GM19043 (cell line): Measurements from ENCODE around the gene SFTPA1.
"Not testable (repeated sequence)": the region's sequence is repeated elsewhere in the genome, so short reads cannot be mapped to it uniquely, and the experiment has no call there.

Experiments
- ATAC-seq: cut with Tn5 transposase; IDR thresholded peaks from one replicate; pipeline ENCODE4 v1.9.1; 2021; ENCODE audit warnings: low read depth; ENCODE audit not compliant: unreplicated experiment

SFTPA1 gene

DNA sequence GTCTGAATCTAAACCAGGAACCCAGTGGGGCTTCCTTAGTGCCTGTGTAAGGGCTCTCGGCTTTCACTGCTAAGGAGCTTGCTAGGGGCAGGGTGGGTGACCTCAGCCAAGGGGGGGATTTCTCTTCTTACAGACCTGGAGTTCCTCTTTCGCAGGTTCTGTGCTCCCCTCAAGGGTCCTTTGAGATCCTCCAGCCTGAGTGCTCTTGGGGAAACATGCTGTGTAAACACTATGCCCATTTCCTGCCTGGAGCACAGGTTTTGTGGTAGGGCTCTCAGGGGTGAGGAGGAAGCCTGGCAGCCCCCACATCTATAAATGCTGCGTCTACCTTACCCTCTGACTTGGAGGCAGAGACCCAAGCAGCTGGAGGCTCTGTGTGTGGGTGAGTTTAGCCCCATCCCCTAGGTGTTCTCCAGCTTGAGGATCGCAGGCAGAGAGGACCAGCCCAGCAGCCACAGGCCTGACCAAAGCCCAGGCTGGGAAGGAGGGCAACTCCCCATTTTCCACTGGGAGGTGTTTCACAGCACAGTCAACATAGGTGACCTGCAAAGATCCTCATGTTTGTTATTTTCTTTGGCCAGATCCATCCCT, at the start of gene SFTPA1:
Gene SFTPA1, plus strand, starts transcription at position 339 of the 591 bp plus-strand sequence. CDS start 887 bp downstream, outside the sequence.
- ATAC-seq: no peak

DNA sequence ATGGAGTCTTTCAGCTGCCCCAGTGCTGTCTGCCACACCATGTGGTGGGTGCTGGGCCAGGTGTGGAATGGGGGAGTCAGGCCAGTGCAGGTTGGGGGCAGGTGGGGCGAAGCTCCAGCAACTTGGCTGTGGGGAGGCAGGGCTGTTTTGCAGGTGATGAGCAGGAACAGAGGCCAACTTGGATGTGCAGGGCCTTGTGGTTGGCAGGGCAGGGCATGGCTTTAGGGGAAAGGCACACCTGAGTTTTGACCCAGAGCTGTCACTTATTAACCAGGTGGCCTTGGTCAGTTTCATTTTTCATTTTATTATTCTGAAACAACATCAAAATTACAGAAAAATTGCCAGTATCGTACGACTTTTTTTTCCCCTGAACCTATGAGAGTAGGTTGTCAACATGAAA, 49.5 kb upstream of the SFTPA1 start:
- ATAC-seq: no peak

DNA sequence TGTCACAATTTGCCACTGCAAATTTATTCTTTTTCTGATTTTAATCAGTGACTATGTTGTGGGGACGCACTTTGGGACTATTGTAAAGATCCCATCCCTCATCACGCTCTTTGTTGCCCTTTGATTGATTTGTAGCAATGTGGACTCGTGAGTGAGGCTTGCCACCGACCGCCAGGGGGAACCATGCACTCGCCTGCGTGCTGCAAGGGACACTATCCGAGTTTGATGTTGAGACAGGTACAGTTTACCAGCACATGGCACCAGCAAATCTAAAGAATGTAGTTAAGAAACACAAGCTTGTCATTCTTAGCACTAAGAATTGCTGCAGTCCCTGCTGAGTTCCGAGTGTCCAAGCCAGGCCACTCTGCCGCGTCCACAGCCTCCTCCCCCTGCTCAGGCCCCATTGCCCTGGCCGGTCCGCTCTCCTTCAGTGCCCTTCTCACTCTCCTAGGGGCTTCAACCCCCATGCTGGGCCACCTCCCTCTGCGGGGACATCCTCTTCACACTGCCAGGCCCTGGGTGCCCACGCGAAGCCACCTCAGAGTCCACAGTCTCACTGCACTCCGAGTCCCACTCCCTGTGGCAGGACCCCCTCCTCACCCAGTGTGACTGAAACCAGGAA, 48.5 kb upstream of the SFTPA1 start:
- ATAC-seq: no peak

DNA sequence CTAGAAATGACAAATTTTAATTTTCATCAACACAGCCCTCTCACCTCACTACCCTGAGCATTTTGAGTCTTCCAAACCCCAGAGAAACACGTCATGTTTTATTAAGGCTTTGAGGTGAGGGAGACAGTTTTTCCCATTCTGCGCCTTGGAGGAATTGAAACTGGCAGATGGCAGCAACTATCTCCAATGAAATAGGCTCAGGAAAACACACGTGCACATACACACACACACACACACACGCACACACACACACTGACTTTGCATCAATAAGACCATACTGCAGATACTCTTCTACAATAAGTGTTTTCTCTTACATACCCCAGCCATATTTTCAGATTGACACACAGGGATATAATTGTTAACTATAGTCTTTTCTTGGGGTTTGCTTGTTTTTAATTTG, 47.3 kb upstream of the SFTPA1 start:
- no peak for ATAC-seq

DNA sequence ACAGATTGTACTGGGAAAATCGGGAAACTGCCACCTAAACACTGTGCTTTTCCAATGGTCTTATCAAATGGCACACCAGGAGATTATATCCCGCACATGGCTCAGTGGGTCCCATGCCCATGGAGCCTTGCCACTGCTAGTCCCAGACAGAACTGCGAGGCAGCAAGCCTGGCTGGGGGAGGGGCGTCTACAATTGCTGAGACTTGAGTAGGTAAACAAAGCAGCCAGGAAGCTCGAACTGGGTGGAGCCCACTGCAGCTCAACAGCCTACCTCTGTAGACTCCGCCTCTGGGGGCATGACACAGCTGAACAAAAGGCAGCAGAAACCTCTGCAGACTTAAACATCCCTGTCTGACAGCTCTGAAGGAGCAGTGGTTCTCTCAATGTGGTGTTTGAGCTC, 40.1 kb upstream of the SFTPA1 start:
- not testable (repeated sequence) for ATAC-seq

DNA sequence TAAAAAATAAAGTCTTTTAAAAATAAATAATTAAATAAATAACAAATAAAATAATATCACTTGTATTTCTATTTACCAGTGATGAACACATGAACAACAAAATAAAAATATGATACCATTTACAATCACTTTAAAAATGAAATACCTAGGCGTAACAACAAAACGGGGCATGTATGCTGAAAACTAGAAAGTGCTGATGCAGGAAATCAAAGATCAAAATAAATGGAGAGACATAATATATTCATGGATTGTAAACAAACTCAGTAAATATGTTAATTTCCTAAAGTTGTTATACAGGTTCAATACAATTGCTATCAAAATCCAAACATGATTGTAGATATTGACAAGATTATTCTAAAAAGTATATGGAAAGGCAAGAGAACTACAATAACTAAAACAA, 31.4 kb upstream of the SFTPA1 start:
- no peak for ATAC-seq

DNA sequence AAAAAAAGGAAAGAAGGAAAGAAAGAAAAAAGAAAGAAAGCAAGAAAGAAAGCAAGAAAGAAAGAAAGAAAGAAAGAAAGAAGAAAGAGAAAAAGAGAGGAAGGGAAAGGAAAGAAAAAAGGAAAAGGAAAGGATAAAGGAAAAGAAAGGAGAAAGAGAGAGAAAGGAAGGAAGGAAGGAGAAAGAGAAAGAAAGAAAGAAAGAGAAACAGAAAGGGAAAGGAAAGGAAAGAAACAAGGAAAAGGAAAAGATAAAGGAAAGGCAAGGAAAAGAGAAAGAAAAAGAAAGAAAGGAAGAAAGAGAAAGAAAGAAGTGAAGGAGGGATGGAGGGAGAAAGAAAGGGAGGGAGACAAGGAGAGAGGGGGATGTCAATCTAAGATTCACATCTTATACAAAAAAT, 29.7 kb upstream of the SFTPA1 start:
- ATAC-seq: no peak

DNA sequence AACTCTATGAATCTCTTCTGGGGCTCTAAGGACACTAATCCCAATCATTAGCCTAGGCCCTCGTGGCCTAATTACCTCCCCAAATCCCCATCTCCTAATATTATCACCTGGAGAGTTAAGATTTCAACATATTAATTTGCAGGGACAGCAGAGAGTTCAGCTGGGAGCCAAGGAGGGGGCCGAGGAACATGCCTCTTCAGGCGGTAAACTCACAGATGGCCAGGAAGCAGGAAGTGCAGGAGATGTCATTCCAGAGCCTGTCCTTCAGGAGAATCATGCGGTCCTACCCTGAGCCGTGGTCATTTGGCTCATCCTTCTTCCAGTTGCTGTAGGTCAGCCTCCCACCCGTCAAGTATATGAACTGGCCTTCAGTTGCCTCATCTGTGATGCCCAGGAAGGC, 28.6 kb upstream of the SFTPA1 start:
- no peak for ATAC-seq

DNA sequence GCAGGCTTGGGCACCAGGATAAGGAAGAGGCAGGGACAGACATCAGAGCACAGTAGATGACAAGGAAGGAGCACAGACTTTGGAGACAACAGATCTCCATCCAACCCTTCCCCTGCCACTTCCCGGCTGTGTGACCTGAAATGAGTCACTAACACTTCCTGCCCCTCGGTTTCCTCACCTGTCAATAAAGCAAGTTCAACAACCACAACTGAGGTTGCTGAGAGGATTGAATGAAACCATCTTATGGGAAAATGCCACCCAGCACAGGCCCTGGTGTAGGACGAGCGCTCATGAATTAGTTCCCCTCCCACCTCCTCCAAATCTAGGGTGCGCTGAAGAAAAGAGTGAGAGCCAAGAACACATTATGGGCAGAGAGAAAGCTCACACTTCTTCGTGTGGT, 27.8 kb upstream of the SFTPA1 start:
- ATAC-seq: not testable (repeated sequence)

DNA sequence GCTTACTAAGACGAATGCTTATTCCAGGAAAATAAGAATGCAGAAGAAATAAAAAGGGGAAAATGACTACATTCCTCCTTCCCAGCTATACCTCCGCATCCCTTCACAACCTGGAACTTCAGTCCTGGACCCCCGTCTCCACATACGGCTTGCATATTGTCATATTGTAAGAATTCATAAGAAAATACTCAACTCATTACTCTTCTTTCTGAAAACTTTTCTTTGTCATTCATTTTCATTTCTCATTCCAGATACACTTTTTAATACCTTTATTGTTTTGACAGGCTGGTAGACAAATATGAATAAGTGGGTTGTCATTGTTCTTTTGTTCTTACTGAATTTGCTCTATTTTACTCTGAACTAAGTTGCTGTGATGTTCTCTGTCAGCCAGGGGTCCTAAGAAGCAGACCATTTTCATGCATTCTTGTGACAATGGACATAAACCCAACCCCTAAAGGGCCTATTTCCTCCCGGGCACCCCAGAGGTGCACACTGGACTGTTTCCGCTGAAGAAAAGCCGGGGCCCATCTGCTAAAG, 27.2 kb upstream of the SFTPA1 start:
- ATAC-seq: no peak

DNA sequence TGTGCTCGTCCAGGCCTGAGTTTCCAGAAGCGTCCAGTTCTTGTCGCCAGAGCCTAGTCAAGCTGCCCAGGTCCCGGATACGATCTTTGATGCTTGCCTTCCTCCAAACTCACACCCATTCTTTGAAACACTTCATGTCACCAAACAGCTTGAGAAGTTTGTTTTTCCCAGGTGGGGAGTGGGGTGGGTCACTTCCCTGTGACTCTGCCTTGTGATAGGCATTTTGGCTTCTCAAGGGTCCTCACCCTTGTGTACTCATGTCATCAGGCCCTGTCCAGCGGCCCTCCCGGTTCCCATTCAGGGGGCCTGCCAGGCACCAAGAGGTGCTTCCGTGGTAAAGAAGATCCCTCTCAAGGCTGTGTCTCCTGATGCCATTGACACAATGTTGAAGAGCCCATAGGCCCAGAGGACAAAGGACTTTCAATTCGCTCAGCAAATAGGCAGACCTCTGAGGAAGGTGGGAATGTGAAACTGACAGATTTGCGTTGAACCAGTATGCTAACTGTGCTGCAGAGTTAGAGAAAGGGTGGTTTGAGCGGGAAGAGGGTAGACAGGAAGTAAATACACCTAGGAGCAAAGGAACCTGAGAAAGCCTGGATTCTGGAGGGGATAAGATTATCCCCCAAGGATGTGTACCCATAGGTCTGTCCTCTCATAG, 24.7 kb upstream of the SFTPA1 start:
- ATAC-seq: no peak

DNA sequence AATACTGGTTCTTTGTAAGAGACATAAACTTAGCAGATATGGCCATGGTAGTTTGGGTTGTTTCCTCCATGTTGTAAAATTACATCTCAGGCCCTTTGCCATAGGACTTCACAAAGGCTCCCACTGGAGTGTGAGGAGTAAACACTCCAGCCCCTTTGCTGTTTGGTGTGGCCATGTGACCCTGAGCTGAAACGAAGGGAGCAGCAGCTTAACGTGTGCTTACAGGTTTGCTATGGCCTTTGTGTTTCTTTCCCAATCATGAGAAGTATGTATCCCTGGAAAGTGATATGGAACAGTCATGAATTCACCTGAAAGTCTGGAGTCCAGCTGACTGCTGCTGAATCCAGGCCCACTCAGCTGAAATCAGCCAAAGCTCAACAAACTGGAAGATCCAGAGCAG, 23.8 kb upstream of the SFTPA1 start:
- no peak for ATAC-seq

DNA sequence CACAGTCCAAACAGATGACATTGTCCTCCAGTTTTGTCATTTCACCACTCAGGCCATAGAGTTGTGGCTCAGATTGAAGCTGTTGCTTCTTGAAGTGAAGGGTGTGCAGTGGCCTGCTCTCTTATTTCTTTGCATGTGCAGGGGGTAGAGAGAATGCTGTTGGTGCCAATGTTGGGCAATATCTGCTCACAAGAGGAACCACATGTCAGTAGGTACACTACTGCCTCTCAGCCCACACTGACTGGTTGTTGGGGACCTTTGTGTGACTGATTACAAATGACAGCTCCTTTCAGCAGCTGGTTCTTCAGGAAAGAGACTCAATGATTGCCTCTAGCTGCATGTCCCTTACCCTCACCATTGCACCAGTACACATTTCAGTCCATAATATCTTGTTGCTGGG, 21.9 kb upstream of the SFTPA1 start:
- ATAC-seq: no peak

DNA sequence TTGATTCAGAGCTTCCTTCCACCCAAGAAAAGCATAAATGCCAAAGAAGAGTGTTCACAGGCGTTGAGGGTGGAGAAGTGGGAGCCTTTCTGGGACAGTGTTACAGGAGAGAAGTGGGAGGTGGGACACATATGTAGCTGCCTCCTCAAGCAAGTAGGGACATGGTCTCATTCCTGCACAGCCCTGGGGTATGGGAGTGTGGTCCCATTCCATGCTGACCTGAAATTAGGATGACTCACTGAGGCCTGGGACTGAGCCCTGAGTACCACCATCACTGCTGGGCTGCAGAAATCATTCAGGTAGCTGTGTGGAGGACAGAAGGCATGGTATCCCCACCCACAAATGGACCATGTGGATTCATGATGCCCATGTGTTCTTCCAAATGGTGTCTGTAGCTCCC, 17.4 kb upstream of the SFTPA1 start:
- no peak for ATAC-seq

DNA sequence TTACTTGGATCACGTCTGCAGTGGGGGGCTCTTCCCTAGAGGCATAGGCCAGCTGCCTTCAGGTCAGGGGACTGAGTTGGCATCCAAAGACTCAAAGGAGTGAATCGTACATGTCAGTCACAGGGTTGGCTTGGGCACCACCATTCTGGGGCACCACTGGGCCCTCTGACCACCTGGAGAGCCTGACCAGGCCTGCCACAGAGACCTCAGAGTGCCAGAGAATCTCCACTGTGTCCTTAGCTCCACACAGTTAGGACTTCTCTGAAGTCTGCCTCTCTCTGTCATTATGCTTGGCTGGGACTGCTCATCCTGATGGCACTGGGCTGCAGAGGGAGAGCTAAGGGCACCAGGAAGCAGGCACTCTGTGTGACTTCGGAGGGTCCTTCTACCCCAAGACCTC, 16.2 kb upstream of the SFTPA1 start:
- not testable (repeated sequence) for ATAC-seq

DNA sequence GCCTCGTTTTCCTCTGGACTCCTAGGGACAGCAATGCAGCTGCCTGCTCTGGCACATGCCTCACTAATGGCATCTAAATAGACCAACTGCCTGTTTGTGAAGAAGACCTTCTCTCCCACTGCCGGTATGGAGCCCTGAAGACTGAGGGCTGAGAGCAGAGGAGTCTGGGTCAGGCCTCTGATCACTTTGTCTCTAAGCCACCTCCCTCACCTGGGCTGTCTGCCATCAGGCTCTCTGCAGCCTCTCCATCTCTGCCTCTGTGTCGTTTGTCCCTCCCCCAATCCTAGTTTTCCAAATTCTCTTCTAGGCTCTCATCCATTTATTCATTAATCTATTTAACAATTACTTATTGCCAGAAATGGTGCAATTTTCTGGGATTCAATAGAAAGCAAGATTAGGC, 15.2 kb upstream of the SFTPA1 start:
- no peak for ATAC-seq

DNA sequence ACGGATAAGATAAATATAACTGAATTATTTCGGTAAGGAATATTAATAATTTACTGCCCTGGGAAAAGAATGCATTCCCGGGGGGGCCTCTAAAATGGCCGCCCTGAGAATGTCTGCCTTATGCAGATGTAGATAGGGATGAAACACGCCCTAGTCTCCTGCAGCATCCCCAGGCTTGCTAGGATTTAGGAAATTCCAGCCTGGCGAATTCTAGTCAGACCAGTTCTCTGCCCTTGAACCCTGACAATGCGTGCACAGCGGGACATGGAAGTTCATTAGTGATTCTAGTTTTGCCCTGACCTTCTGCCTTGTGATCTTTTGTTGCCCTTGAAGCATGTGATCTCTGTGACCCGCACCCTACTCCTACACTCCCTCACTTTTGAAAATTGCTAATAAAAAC, 11.1 kb upstream of the SFTPA1 start:
- ATAC-seq: not testable (repeated sequence)

DNA sequence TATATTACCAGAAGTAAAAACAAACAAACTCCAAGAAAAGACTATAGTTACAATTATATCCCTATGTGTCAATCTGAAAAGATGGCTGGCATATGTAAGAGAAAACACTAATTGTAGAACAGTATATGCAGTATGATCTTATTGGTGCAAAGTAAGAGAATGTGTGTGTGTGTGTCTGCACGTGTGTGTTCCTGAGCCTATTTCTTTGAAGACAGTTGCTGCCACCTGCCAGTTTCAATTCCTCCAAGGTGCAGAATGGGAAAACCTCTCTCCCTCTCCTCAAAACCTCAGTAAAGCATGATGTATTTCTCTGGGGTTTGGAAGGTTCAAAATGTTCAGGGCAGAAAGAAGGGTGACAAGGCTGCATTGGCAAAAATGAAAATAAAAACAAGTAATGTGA, 8.8 kb upstream of the SFTPA1 start:
- no peak for ATAC-seq

DNA sequence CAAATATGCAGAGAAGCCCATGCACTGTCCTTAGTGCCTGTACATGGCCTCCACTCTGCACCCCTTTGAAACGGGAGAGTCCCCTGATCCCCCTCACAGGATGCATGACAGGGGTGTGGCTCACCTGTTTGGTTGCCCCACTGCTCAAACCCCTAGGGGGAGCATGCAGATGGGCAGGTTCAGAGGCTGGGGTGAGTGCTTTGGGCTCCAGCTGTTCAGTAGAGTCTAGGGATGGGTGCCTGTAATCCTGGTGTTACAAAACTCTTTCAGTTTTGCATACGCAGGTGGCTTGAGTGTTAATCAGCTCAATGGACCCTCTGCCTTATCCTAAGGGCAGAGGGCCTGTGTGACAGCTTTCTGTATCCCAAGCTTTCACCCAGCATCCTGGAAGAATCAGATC, 7.8 kb upstream of the SFTPA1 start:
- no peak for ATAC-seq

DNA sequence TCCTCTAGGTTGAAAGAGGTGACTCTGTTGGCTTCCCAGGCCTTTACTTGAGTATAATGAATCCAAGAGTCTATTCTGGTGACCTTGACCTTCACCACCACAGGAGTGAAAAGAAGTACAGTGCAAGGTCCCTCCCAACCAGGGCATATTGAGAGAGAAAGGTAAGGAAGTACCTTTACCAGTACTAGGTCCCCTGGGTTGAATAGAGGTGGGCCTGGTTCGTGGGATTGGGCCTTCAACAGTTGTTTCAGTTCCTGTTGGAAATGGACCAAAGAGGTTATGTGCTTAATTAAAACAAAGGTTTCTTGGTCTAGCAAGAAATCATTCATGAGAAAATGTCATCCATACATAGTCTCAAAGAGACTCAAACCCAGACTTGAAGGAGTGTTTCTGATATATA, 6.4 kb upstream of the SFTPA1 start:
- ATAC-seq: no peak

DNA sequence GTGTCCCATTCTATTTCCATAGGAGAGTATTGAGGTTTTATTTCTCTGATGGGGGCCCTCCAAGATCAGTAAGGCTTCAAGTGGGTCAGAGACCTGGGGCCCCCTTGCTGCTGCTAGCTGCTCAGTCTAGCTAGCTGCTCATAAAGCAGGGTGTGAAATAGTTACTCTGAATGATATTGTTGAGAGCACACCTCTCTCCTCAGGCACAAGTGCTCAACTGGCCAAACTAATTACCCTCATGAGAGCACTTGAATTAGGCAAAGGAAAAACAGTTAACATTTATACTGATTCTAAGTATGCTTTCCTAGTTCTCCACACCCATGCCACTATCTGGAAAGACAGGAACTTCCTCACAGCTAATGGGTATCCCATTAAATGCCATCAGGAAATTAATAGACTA, 5.4 kb upstream of the SFTPA1 start:
- ATAC-seq: no peak
